ENCODE results near the gene NCKAP5L.

NCKAP5L gene

GRCh38 chr12:49805409-49805808 is 22.8 kb downstream of the NCKAP5L start:
- no peak for DNase-seq (ENCODE audit: low read depth, low spot score)
- no peak overlapping the region for H3K27ac ChIP-seq

GRCh38 chr12:49804821-49805220 is 23.4 kb downstream of the NCKAP5L start:
- no peak overlapping the region for H3K27ac ChIP-seq
- DNase-seq (ENCODE audit: low read depth, low spot score), result no peak

- no peak for DNase-seq (ENCODE audit: low read depth, low spot score)
- no peak overlapping the region for H3K27ac ChIP-seq
Observed at GRCh38 chr12:49803693-49804450, 24.3 kb downstream of the NCKAP5L start.

- no peak overlapping the region for H3K27ac ChIP-seq
- no peak for DNase-seq (ENCODE audit: low read depth, low spot score)
Observed at GRCh38 chr12:49801141-49802063, 26.8 kb downstream of the NCKAP5L start.

GRCh38 chr12:49800421-49801140 is 27.6 kb downstream of the NCKAP5L start:
- no peak for DNase-seq (ENCODE audit: low read depth, low spot score)
- H3K27ac ChIP-seq, result no peak overlapping the region

GRCh38 chr12:49798934-49799333 is 29.3 kb downstream of the NCKAP5L start:
- DNase-seq (ENCODE audit: low read depth, low spot score), result no peak
- no peak overlapping the region for H3K27ac ChIP-seq

GRCh38 chr12:49798248-49798647 is 30.0 kb downstream of the NCKAP5L start:
- DNase-seq (ENCODE audit: low read depth, low spot score), result no peak
- no peak overlapping the region for H3K27ac ChIP-seq

GRCh38 chr12:49797449-49797776 is 30.8 kb downstream of the NCKAP5L start:
- no peak overlapping the region for H3K27ac ChIP-seq
- DNase-seq (ENCODE audit: low read depth, low spot score), result no peak

- no peak overlapping the region for H3K27ac ChIP-seq
- no peak for DNase-seq (ENCODE audit: low read depth, low spot score)
Observed at GRCh38 chr12:49796606-49797448, 31.4 kb downstream of the NCKAP5L start.

GRCh38 chr12:49796155-49796554 is 32.1 kb downstream of the NCKAP5L start:
- no peak overlapping the region for H3K27ac ChIP-seq
- DNase-seq (ENCODE audit: low read depth, low spot score), result no peak

GRCh38 chr12:49795654-49796105 is 32.5 kb downstream of the NCKAP5L start:
- H3K27ac ChIP-seq, result no peak overlapping the region
- no peak for DNase-seq (ENCODE audit: low read depth, low spot score)

- DNase-seq (ENCODE audit: low read depth, low spot score), result no peak
- no peak overlapping the region for H3K27ac ChIP-seq
Observed at GRCh38 chr12:49794811-49795653, 33.2 kb downstream of the NCKAP5L start.

GRCh38 chr12:49794021-49794420 is 34.2 kb downstream of the NCKAP5L start:
- no peak for DNase-seq (ENCODE audit: low read depth, low spot score)
- H3K27ac ChIP-seq, result no peak overlapping the region

- no peak overlapping the region for H3K27ac ChIP-seq
- DNase-seq (ENCODE audit: low read depth, low spot score), result no peak
Observed at GRCh38 chr12:49793620-49794019, 34.6 kb downstream of the NCKAP5L start.

GRCh38 chr12:49792976-49793580 is 35.1 kb downstream of the NCKAP5L start:
- DNase-seq (ENCODE audit: low read depth, low spot score), result no peak
- no peak overlapping the region for H3K27ac ChIP-seq

GRCh38 chr12:49792181-49792970 is 35.8 kb downstream of the NCKAP5L start:
- no peak overlapping the region for H3K27ac ChIP-seq
- no peak for DNase-seq (ENCODE audit: low read depth, low spot score)

- no peak overlapping the region for H3K27ac ChIP-seq
- no peak for DNase-seq (ENCODE audit: low read depth, low spot score)
Observed at GRCh38 chr12:49791700-49792099, 36.5 kb downstream of the NCKAP5L start.

Data from epithelial cell of prostate (primary cell).